B cell (primary cell): Measurements from ENCODE around the gene AUTS2.

ENCODE experiments used
- EZH2 ChIP-seq: IDR thresholded peaks from 2 replicates; pipeline ENCODE4 v1.6.1; 2012; ENCODE audit warnings: borderline replicate concordance, low read depth, mild to moderate bottlenecking, moderate library complexity, low read length; ENCODE audit not compliant: insufficient read depth, poor library complexity, severe bottlenecking
- TF ChIP-seq, protein P1 (sequence below): fragments of 200-600 bp; IDR thresholded peaks from one replicate; pipeline ENCODE4 v1.8.0; 2022; ENCODE audit warnings: antibody characterized with exemption, mild to moderate bottlenecking

DNA sequence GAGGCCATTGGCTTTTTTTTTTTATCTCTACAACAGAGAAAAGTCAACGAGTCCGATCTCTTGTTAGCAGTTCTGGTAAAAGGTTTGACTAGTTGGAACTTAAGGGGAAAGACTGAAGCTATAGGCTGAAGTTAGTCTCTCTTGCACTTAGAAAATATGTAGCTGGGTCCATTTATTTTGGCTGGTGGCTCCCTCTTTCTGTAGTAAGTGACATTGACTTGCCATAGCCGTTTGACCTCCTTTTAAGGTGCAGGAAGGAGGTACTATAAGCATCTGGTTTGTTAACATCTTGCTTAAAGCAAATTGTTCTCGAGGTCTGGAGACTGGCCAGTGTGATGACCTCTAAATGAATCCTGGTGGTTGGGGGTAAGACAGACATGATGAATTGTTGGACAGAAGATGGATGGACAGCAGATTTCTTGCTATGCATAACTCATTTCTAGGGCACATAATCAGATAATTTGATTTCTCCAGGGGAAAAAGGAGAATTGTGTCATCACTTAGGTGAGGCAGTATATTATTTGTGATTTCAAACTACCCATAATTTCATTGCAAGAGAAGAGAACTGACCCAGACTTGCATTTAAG is 1177.4 kb downstream of the AUTS2 start:
- TF ChIP-seq, protein P1, sequence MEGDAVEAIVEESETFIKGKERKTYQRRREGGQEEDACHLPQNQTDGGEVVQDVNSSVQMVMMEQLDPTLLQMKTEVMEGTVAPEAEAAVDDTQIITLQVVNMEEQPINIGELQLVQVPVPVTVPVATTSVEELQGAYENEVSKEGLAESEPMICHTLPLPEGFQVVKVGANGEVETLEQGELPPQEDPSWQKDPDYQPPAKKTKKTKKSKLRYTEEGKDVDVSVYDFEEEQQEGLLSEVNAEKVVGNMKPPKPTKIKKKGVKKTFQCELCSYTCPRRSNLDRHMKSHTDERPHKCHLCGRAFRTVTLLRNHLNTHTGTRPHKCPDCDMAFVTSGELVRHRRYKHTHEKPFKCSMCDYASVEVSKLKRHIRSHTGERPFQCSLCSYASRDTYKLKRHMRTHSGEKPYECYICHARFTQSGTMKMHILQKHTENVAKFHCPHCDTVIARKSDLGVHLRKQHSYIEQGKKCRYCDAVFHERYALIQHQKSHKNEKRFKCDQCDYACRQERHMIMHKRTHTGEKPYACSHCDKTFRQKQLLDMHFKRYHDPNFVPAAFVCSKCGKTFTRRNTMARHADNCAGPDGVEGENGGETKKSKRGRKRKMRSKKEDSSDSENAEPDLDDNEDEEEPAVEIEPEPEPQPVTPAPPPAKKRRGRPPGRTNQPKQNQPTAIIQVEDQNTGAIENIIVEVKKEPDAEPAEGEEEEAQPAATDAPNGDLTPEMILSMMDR: no peak
- TF ChIP-seq EZH2: no peak
